IMR-90 (cell line): ENCODE data around the gene PTPN11. TPM values are rescaled to one million over a fixed set of nuclear protein-coding genes. Genes with fewer than 3 reads are reported as not detected.

ENCODE experiments used
- ATAC-seq: fragments of 200-7000 bp; cut with Tn5 transposase; 2 replicates; pipeline ENCODE4 v1.9.1; 2020; ENCODE audit warnings: low read depth, mild to moderate bottlenecking, moderate library complexity
- Bru-seq: library from RNA; stranded (reverse); fragments of 400-500 nt; gene quantifications from one replicate; lab custom pipeline; 2021; lab: Mats Ljungman, UMichigan
- BruChase-seq, 2 experiments: library from RNA; stranded (reverse); fragments of 400-500 nt; gene quantifications; one replicate each; lab custom pipeline; 2021; lab: Mats Ljungman, UMichigan
- BruUV-seq: library from RNA; stranded (reverse); fragments of 400-500 nt; replicated peaks from 2 replicates; lab custom pipeline; 2021; lab: Mats Ljungman, UMichigan
- CTCF ChIA-PET: fragments of 300-600 bp; formaldehyde crosslinking; extraction: SDS; loops from one replicate; lab custom pipeline; 2021; ENCODE audit warnings: antibody characterized with exemption; lab: Yijun Ruan, JAX
- POLR2A ChIA-PET: fragments of 300-600 bp; sonication (Branson Sonifier 250); formaldehyde crosslinking; loops from one replicate; lab custom pipeline; 2022; ENCODE audit warnings: antibody characterized with exemption; ENCODE audit not compliant: unreplicated experiment; lab: Charles Lee
- DNase-seq: peaks from one replicate; pipeline ENCODE4 v3.0.0; 2013
- H2AFZ ChIP-seq: replicated peaks from 2 replicates; pipeline ENCODE3; 2013; ENCODE audit warnings: low read length, mild to moderate bottlenecking; ENCODE audit not compliant: poor library complexity
- H2AK5ac ChIP-seq: 2 replicates; pipeline ENCODE4 v1.6.1; 2013; ENCODE audit warnings: low read depth, low read length, inconsistent platforms
- H2AK9ac ChIP-seq: replicated peaks from 2 replicates; pipeline ENCODE3; 2013; ENCODE audit warnings: mild to moderate bottlenecking, low read depth, low read length, moderate library complexity; ENCODE audit not compliant: poor library complexity
- H2BK120ac ChIP-seq: 2 replicates; pipeline ENCODE4 v1.6.1; 2013; ENCODE audit warnings: low read depth, low read length, inconsistent platforms
- H2BK15ac ChIP-seq: 3 replicates; pipeline ENCODE4 v1.6.1; 2013; ENCODE audit warnings: low read depth, low read length, inconsistent platforms
- H2BK20ac ChIP-seq: 2 replicates; pipeline ENCODE4 v1.6.1; 2013; ENCODE audit warnings: low read depth, mild to moderate bottlenecking, inconsistent platforms, low read length, moderate library complexity
- H2BK5ac ChIP-seq: 2 replicates; pipeline ENCODE4 v1.6.1; 2013; ENCODE audit warnings: mild to moderate bottlenecking, low read depth, low read length, inconsistent platforms; ENCODE audit not compliant: poor library complexity, severe bottlenecking
- H3K14ac ChIP-seq: replicated peaks from 2 replicates; pipeline ENCODE4 v1.6.1; 2013; ENCODE audit warnings: low read depth, low read length, inconsistent platforms
- H3K18ac ChIP-seq: 2 replicates; pipeline ENCODE4 v1.6.1; 2013; ENCODE audit warnings: low read depth, low read length, control low read depth
- H3K23ac ChIP-seq: 2 replicates; pipeline ENCODE4 v1.6.1; 2013; ENCODE audit warnings: low read depth, low read length, inconsistent platforms
- H3K27ac ChIP-seq: 2 replicates; pipeline ENCODE4 v1.5.1; 2013; ENCODE audit warnings: mild to moderate bottlenecking, control low read depth, low read length; ENCODE audit not compliant: insufficient read depth
- H3K27me3 ChIP-seq: 2 replicates; pipeline ENCODE4 v1.6.1; 2013; ENCODE audit warnings: low read length; ENCODE audit not compliant: control insufficient read depth, insufficient read depth
- H3K36me3 ChIP-seq: 2 replicates; pipeline ENCODE4 v1.6.1; 2013; ENCODE audit warnings: low read length, mixed read lengths; ENCODE audit not compliant: control insufficient read depth, insufficient read depth
- H3K4ac ChIP-seq: 2 replicates; pipeline ENCODE4 v1.6.1; 2013; ENCODE audit warnings: low read depth, low read length, inconsistent platforms
- H3K4me1 ChIP-seq: 2 replicates; pipeline ENCODE4 v1.6.1; 2013; ENCODE audit warnings: low read length, mixed read lengths; ENCODE audit not compliant: control insufficient read depth, insufficient read depth
- H3K4me2 ChIP-seq: 2 replicates; pipeline ENCODE4 v1.6.1; 2013; ENCODE audit warnings: low read depth, mild to moderate bottlenecking, control low read depth, low read length, moderate library complexity
- H3K4me3 ChIP-seq: 2 replicates; pipeline ENCODE4 v1.5.1; 2013; ENCODE audit warnings: low read depth, mild to moderate bottlenecking, control low read depth, low read length, moderate library complexity; ENCODE audit not compliant: insufficient read depth
- H3K56ac ChIP-seq: 2 replicates; pipeline ENCODE4 v1.6.1; 2013; ENCODE audit warnings: low read length, inconsistent platforms; ENCODE audit not compliant: insufficient read depth; ENCODE audit errors: extremely low read depth
- H3K79me1 ChIP-seq, 2 experiments: 2 replicates each; pipeline ENCODE4 v1.6.1; 2013; ENCODE audit warnings: low read length in 2 of 2, inconsistent platforms in 1 of 2, low read depth in 1 of 2
- H3K9ac ChIP-seq: 2 replicates; pipeline ENCODE4 v1.6.1; 2013; ENCODE audit warnings: low read depth, low read length, control low read depth
- H3K9me1 ChIP-seq: 2 replicates; pipeline ENCODE4 v1.6.1; 2013; ENCODE audit warnings: low read length, inconsistent platforms; ENCODE audit not compliant: insufficient read depth
- H3K9me3 ChIP-seq: 2 replicates; pipeline ENCODE4 v1.6.1; 2013; ENCODE audit warnings: low read length; ENCODE audit not compliant: control insufficient read depth, insufficient read depth
- H4K20me1 ChIP-seq: 2 replicates; pipeline ENCODE4 v1.6.1; 2013; ENCODE audit warnings: low read length, inconsistent platforms; ENCODE audit not compliant: insufficient read depth
- H4K5ac ChIP-seq: 2 replicates; pipeline ENCODE4 v1.6.1; 2013; ENCODE audit warnings: mild to moderate bottlenecking, low read depth, low read length, control low read depth
- H4K8ac ChIP-seq, 2 experiments: 2 replicates each; pipeline ENCODE4 v1.6.1; 2013; ENCODE audit warnings: low read depth in 2 of 2, low read length in 2 of 2, control low read depth in 1 of 2, inconsistent platforms in 1 of 2
- H4K91ac ChIP-seq: 2 replicates; pipeline ENCODE4 v1.6.1; 2013; ENCODE audit warnings: low read depth, low read length, inconsistent platforms; ENCODE audit not compliant: insufficient read depth
- BHLHE40 ChIP-seq: fragments of 150-350 bp; IDR thresholded peaks from 2 replicates; pipeline ENCODE4 v1.6.1; 2016; ENCODE audit warnings: mild to moderate bottlenecking, low read depth, low read length
- CEBPB ChIP-seq: IDR thresholded peaks from 2 replicates; pipeline ENCODE4 v1.6.1; 2012; ENCODE audit warnings: low read depth, low read length, improper control_type of control experiment
- CHD1 ChIP-seq: IDR thresholded peaks from 2 replicates; pipeline ENCODE4 v1.6.1; 2012; ENCODE audit warnings: low read depth, low read length, improper control_type of control experiment
- CTCF ChIP-seq: conservative IDR thresholded peaks from 2 replicates; pipeline ENCODE4 v1.5.1; 2012; ENCODE audit warnings: mild to moderate bottlenecking, low read depth, low read length, improper control_type of control experiment
- ELK1 ChIP-seq: fragments of 150-350 bp; IDR thresholded peaks from 2 replicates; pipeline ENCODE4 v1.6.1; 2016; ENCODE audit warnings: low read depth, mild to moderate bottlenecking, low read length, moderate library complexity, borderline replicate concordance
- MAFK ChIP-seq: IDR thresholded peaks from 2 replicates; pipeline ENCODE4 v1.6.1; 2012; ENCODE audit warnings: low read depth, low read length, improper control_type of control experiment
- MAZ ChIP-seq: IDR thresholded peaks from 2 replicates; pipeline ENCODE4 v1.6.1; 2012; ENCODE audit warnings: low read depth, mild to moderate bottlenecking, low read length, improper control_type of control experiment, moderate library complexity, borderline replicate concordance
- MXI1 ChIP-seq: IDR thresholded peaks from 2 replicates; pipeline ENCODE4 v1.6.1; 2012; ENCODE audit warnings: low read depth, mild to moderate bottlenecking, low read length, moderate library complexity, borderline replicate concordance
- POLR2A ChIP-seq: IDR thresholded peaks from 2 replicates; pipeline ENCODE4 v1.6.1; 2012; ENCODE audit warnings: mild to moderate bottlenecking, low read depth, low read length
- RAD21 ChIP-seq: IDR thresholded peaks from 2 replicates; pipeline ENCODE4 v1.6.1; 2012; ENCODE audit warnings: low read length, improper control_type of control experiment
- RFX5 ChIP-seq: IDR thresholded peaks from 2 replicates; pipeline ENCODE4 v1.8.0; 2012; ENCODE audit warnings: low read depth, mild to moderate bottlenecking, low read length, moderate library complexity
- USF2 ChIP-seq: fragments of 150-350 bp; IDR thresholded peaks from 2 replicates; pipeline ENCODE4 v1.6.1; 2017; ENCODE audit warnings: mild to moderate bottlenecking, antibody characterized with exemption, low read length, low read depth
- WGBS, 2 experiments: methylation state at CpG; one replicate each; pipeline versions ENCODE4 v1.1.5 to v1.1.7; 2013; ENCODE audit warnings: missing lambda C conversion rate in 2 of 2; ENCODE audit not compliant: insufficient read length in 1 of 2; ENCODE audit errors: extremely low coverage in 2 of 2; 5-methylcytosine and 5-hydroxymethylcytosine counted together
- dilution Hi-C: fragments of 300-500 bp; cut with HindIII; formaldehyde crosslinking; loops from one replicate; pipeline ENCODE4 v1.14.3; 2018; ENCODE audit warnings: low sequenced_read_pairs; ENCODE audit not compliant: unreplicated experiment
- in situ Hi-C: fragments of 300-500 bp; cut with MboI; formaldehyde crosslinking; loops from 3 replicates; pipeline ENCODE4 v1.14.3; 2019; ENCODE audit warnings: low sequenced_read_pairs, inconsistent platforms, mixed read lengths
- intact Hi-C: fragments of 100-400 bp; cut with micrococcal nuclease; formaldehyde crosslinking; loops from 2 replicates; pipeline ENCODE4 v1.10.0; 2022
- long read RNA-seq: library from polyadenylated mRNA; unstranded; transcript quantifications from one replicate; pipeline ENCODE4 v2.0.0, GENCODE V29; 2021; ENCODE audit not compliant: unreplicated experiment
- polyA plus RNA-seq, 3 experiments: library from polyadenylated mRNA; depleted of rRNA; stranded (reverse); fragments of >200 nt; gene quantifications; 2 replicates each; pipeline ENCODE4 v1.2.3, GENCODE V29; 2012; ENCODE audit warnings: low replicate concordance in 1 of 3
- total RNA-seq: library from RNA; depleted of rRNA; stranded (reverse); fragments of >200 nt; gene quantifications from 2 replicates; pipeline ENCODE4 v1.2.3, GENCODE V29; 2012; rRNA removed

Gene PTPN11
- total RNA-seq = 135 and 199 TPM in 2 replicates
- polyA plus RNA-seq (2012; rRNA removed) = 48.4 and 52.9 TPM in 2 replicates
- polyA plus RNA-seq (2012; cell fraction: cytosol; rRNA removed) = 25.2 and 27.0 TPM in 2 replicates
- polyA plus RNA-seq (2012; cell fraction: nucleus; rRNA removed; ENCODE audit: low replicate concordance) = 15.5 and 36.6 TPM in 2 replicates
- Bru-seq, nascent RNA = percentile 92 among the genes with signal in this experiment
- percentile 97 among the genes with signal in this experiment for BruChase-seq, experiment 1, labeled RNA remaining after a 6-hour chase
- percentile 91 among the genes with signal in this experiment for BruChase-seq, experiment 2, labeled RNA remaining after a 2-hour chase
- long read RNA-seq, full-length matches to known transcripts = 74 of 152 reads
- long read RNA-seq, partial matches to known transcripts = 51 of 152 reads
- long read RNA-seq, other reads (novel, unspliced or antisense) = 27 of 152 reads

DNA sequence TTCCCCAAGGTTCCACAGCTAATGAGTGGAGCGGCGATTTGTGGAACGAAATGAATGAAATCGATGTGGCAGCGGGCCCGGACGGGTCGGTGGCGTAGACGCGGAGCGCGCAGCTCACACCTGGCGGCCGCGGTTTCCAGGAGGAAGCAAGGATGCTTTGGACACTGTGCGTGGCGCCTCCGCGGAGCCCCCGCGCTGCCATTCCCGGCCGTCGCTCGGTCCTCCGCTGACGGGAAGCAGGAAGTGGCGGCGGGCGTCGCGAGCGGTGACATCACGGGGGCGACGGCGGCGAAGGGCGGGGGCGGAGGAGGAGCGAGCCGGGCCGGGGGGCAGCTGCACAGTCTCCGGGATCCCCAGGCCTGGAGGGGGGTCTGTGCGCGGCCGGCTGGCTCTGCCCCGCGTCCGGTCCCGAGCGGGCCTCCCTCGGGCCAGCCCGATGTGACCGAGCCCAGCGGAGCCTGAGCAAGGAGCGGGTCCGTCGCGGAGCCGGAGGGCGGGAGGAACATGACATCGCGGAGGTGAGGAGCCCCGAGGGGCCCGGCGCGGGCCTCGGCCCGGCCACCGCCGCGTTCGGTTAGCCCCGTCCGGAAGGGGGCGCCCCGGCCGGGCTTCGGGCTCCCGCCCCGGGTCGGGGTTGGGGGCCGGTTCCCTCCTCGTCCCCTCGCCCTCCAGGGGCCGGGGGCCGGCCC, at the start of gene PTPN11:
PTPN11 (plus strand) TSS at position 340 of the 689 bp plus-strand sequence; CDS start at position 505, 165 bp downstream.
- ChIA-PET POLR2A (no interaction called here), CTCF (no interaction called here)
- intact Hi-C loops = no loop called here
- Histone ChIP-seq H3K9me3 (no peaks in the 10 kb centered on the region), H3K4me3 (peak within 1 kb of the TSS; percentile 87), H4K5ac (peak within 1 kb of the TSS; percentile 81), H3K18ac (peak within 1 kb of the TSS; percentile 47), H3K79me1 (peaks cover 11 to 40% of the 10 kb centered on the region in 2 experiments), H3K4me1 (peaks cover 5% of the 10 kb centered on the region), H3K4ac (peak within 1 kb of the TSS; percentile 85), H3K27ac (peak within 1 kb of the TSS; percentile 99), H3K4me2 (peak within 1 kb of the TSS; percentile 93), H3K9ac (peak within 1 kb of the TSS; percentile 99), H2AK9ac (peak within 1 kb of the TSS; percentile 99), H2BK15ac (peak within 1 kb of the TSS; percentile 23; the same call in 1 of the 3 replicates), H2BK5ac (peak within 1 kb of the TSS; percentile 92), H3K36me3 (no peaks in the 10 kb centered on the region), H3K56ac (peak within 1 kb of the TSS; percentile 94), H2BK20ac (peak within 1 kb of the TSS; percentile 58; the same call in 1 of the 2 replicates), H3K14ac (peak within 1 kb of the TSS; percentile 99), H2AFZ (peak within 1 kb of the TSS; percentile 98), H4K20me1 (peaks cover 43% of the 10 kb centered on the region), H4K91ac (peak within 1 kb of the TSS; percentile 94), H4K8ac (peak within 1 kb of the TSS; percentile 97 to 100), H2AK5ac (peak within 1 kb of the TSS; percentile 85), H2BK120ac (peak within 1 kb of the TSS; percentile 53), H3K9me1 (peaks cover 5% of the 10 kb centered on the region; the same call in 1 of the 2 replicates), H3K23ac (peak within 1 kb of the TSS; percentile 99), H3K27me3 (no peaks in the 10 kb centered on the region)
- no TSS peak for BruUV-seq
- DNase-seq (peak; percentile 69), ATAC-seq (peak; percentile 88)
- in situ Hi-C loops = no loop called here
- dilution Hi-C loops = no loop called here
- WGBS, 2 experiments = 1% methylated on average over 43 of the region's 89 CpGs; no CpG with 5 or more reads in 1 of the 2 experiments
- peak; percentile 78; the same call in 1 of the 2 replicates for TF ChIP-seq MXI1
- TF ChIP-seq MAZ = peak; percentile 100
- 0 out of 2 replicates have a peak, but pooled peaks have one; percentile 24 for TF ChIP-seq USF2
- no peak for TF ChIP-seq RFX5
- no peak for TF ChIP-seq RAD21
- TF ChIP-seq CEBPB = no peak
- no peak for TF ChIP-seq BHLHE40
- TF ChIP-seq MAFK = no peak
- TF ChIP-seq CHD1 = 0 out of 2 replicates have a peak, but pooled peaks have one; percentile 25
- TF ChIP-seq ELK1 = no peak
- TF ChIP-seq POLR2A = peak; percentile 93
- peak; percentile 49 for TF ChIP-seq CTCF
